HCT116 (cell line): ENCODE measurements around the gene LBHD1.

Experiments used
- CEBPB ChIP-seq: IDR thresholded peaks from 2 replicates; pipeline ENCODE4 v1.6.1; 2012; ENCODE audit warnings: low read depth
- EGR1 ChIP-seq: IDR thresholded peaks from 2 replicates; pipeline ENCODE4 v1.6.1; 2012; ENCODE audit warnings: low read depth
- EZH2 ChIP-seq: fragments of 200-600 bp; sonication (generic); IDR thresholded peaks from 2 replicates; pipeline ENCODE4 v1.6.1; 2017; ENCODE audit warnings: antibody characterized with exemption, mixed run types
- MAX ChIP-seq: IDR thresholded peaks from 2 replicates; pipeline ENCODE4 v1.6.1; 2012
- POLR2A ChIP-seq: IDR thresholded peaks from 2 replicates; pipeline ENCODE4 v1.7.0; 2011; ENCODE audit warnings: borderline replicate concordance; ENCODE audit not compliant: insufficient read depth, insufficient read length; ENCODE audit errors: extremely low read depth
- POLR2AphosphoS5 ChIP-seq: IDR thresholded peaks from 2 replicates; pipeline ENCODE4 v1.6.1; 2011; ENCODE audit warnings: mild to moderate bottlenecking, low read depth, low read length, moderate library complexity
- RAD21 ChIP-seq: IDR thresholded peaks from 2 replicates; pipeline ENCODE4 v1.6.1; 2012; ENCODE audit warnings: low read depth, mild to moderate bottlenecking
- REST ChIP-seq: IDR thresholded peaks from 2 replicates; pipeline ENCODE4 v1.6.1; 2012; ENCODE audit warnings: low read depth
- SIN3A ChIP-seq: IDR thresholded peaks from 2 replicates; pipeline ENCODE4 v1.6.1; 2012; ENCODE audit warnings: low read depth
- TCF7L2 ChIP-seq: IDR thresholded peaks from 2 replicates; pipeline ENCODE4 v1.7.0; 2011; ENCODE audit warnings: borderline replicate concordance, inconsistent platforms; ENCODE audit not compliant: insufficient read depth, insufficient read length; ENCODE audit errors: extremely low read depth
- TF ChIP-seq, protein P1 (sequence below), 3 experiments: fragments of 200-600 bp in 1 of 3; sonication (generic) in 1 of 3; IDR thresholded peaks in 2 of 3; conservative IDR thresholded peaks in 1 of 3; 2 replicates each; pipeline ENCODE4 v1.5.1; 2012 to 2017; ENCODE audit warnings: low read depth in 2 of 3, low read length in 2 of 3, antibody characterized with exemption in 1 of 3, borderline replicate concordance in 1 of 3, control low read depth in 1 of 3, mild to moderate bottlenecking in 1 of 3, mixed read lengths in 1 of 3, mixed run types in 1 of 3, moderate library complexity in 1 of 3; ENCODE audit not compliant: insufficient read depth in 1 of 3
- TF ChIP-seq, protein P2 (sequence below): IDR thresholded peaks from 2 replicates; pipeline ENCODE4 v1.6.1; 2012

DNA sequence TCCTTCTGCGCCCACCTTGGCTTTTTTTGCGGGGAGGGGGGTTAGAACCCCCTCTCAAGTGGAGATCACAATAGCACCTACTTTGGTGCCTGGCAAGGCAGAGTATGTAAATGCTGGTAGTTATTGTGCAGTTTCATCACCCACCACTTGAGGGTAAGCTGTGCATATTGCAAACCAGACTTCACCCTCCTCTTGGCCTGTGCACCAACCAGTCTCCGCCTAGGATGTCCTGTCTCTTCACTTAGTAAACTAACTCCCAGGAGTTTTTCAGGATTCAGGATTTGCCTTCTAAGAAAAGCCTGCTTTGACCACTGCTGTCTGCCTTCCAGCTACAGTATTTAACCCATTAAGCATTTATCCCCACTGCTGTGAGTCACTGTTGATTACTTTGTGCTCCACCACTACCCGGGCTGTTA lies 8.8 kb upstream of the LBHD1 start:
- TF ChIP-seq TCF7L2 (no peak), MAX (no peak), REST (no peak), POLR2A (no peak), EZH2 (no peak), POLR2AphosphoS5 (0 out of 2 replicates have a peak, but pooled peaks have one; percentile 40), CEBPB (no peak), SIN3A (no peak), EGR1 (no peak), RAD21 (no peak)
- TF ChIP-seq, protein P1, sequence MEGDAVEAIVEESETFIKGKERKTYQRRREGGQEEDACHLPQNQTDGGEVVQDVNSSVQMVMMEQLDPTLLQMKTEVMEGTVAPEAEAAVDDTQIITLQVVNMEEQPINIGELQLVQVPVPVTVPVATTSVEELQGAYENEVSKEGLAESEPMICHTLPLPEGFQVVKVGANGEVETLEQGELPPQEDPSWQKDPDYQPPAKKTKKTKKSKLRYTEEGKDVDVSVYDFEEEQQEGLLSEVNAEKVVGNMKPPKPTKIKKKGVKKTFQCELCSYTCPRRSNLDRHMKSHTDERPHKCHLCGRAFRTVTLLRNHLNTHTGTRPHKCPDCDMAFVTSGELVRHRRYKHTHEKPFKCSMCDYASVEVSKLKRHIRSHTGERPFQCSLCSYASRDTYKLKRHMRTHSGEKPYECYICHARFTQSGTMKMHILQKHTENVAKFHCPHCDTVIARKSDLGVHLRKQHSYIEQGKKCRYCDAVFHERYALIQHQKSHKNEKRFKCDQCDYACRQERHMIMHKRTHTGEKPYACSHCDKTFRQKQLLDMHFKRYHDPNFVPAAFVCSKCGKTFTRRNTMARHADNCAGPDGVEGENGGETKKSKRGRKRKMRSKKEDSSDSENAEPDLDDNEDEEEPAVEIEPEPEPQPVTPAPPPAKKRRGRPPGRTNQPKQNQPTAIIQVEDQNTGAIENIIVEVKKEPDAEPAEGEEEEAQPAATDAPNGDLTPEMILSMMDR (IDR thresholded peaks at IDR 0.05 in 2 of 3, conservative IDR thresholded peaks at IDR 0.05 in 1 of 3; ENCODE audit: borderline replicate concordance in 1 of 3, insufficient read depth in 1 of 3, low read depth in 2 of 3, low read length in 2 of 3) = peak in 2 of 3 experiments; percentile 55 to 66; a peak in 4 of 6 replicates
- TF ChIP-seq, protein P2, sequence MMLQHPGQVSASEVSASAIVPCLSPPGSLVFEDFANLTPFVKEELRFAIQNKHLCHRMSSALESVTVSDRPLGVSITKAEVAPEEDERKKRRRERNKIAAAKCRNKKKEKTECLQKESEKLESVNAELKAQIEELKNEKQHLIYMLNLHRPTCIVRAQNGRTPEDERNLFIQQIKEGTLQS = no peak
